IPS DF 4.7 (cell line): ENCODE data around the gene HDAC11.
"Not testable (repeated sequence)": the region's sequence is repeated elsewhere in the genome, so short reads cannot be mapped to it uniquely, and the experiment has no call there.

Source experiments
- DNase-seq: peaks from one replicate; pipeline ENCODE4 v3.0.0-alpha.2; 2013; ENCODE audit warnings: low spot score; ENCODE audit errors: extremely low read depth

The HDAC11 gene

DNA sequence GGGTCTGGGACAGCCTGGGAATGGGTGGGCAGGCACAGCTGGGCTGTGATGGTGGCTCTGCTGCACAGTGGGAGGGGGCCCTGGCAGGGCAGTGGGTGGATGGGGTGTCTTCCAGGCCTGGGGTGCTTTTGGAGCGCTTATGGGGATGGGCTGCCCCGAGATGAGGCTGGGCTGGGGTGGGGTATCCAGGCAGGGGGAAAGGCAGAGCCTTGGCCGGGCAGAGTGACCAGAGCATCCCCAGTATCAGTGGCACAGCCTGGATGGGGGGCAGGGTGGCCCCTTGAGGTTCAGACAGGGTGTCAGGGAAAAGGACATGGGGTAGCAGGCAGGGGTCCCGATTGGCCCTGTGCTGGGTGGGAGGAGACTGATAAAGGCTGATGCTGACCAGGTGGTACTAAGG is 26.6 kb downstream of the HDAC11 start:
- no peak for DNase-seq

DNA sequence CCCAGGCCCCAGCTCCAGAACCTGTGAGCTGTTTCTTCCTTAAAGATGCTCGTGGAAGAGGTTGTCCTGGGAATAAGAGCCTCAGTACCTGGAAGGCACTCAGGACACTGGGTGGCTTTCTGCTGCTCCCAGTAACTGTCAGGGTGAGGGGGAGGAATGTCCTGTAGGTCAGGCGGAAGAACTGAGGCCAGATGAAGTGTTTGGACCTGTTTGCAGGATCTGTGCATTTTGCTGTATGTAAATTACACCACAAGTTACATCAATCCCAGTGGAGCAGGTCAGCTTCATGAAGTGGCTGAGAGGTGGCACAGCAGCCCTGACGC is 27.1 kb downstream of the HDAC11 start:
- DNase-seq: no peak

DNA sequence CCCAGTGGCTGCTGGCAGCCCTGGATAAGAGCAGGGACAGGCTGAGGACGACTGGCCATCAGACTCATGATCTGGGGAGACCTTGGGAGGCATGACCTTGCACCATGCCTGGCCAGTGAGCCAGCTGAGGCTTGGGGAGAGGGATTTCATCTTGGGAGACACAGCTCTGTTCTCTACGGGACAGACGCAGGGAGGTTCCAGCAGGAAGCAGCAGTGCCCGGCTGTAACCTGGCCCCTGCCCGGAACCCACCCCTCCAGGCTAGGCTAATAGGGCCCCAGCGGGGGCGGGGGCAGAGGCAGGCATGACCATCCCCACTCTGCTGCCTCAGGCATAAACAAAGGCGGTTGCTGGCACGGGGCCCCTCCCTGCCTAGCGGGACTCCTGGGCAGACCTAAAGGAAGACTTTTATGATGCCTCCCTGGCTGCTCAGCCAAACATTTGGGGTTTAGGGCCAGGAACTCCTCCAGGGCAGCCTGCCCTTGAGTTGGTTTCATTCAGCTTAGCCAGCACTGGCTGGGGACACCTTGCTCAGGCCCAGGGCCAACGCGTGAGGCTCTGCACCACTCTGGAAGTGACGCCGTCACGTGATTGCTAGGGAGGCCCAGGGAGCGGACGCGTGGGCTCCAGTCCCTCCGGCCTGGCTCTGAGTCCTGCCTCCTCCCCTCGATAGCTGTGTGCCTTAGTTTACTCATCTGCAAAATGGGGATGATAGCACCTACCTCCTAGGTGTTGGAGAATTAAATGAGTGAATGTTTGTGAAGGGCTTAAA is 27.6 kb downstream of the HDAC11 start:
- DNase-seq: no peak

- no peak for DNase-seq
Observed at GRCh38 chr3:13508496-13508895, 28.4 kb downstream of the HDAC11 start.

DNA sequence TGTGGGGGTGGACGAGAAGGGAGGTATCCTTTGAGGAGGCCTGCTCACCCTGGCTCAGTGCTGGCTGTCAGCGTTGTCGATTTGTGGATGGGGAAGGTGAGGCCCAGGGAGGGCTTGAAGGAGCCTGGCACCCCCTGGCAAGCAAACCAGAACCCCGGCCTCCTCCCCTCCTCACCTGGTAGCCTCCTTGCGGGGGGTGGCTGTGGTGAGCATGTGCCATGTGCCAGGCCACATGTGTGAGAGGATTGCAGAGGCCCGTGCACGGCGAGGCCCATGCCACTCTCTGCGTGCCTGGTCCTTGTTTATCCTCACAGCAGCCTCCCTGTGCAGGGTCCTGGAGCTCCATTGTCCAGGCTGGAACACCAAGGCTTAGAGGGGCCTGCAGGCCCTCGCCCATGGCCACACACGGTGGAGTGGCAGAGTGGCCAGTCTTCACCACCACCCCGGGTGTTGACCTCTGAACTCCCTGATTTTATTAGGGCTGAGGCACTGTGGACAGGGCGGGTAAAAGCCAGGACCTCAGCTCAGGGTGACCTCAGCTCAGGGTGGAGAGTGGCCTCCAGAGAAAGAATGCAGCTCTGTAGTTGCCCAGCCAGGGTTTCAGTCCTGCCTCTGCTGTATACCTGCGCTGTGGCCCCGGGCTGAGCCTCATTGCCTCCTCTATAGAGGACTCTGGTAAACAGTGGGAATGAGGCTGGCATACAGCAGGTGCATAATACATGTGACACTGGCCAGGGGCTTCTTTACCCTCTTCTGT is 29.1 kb downstream of the HDAC11 start:
- no peak for DNase-seq

DNA sequence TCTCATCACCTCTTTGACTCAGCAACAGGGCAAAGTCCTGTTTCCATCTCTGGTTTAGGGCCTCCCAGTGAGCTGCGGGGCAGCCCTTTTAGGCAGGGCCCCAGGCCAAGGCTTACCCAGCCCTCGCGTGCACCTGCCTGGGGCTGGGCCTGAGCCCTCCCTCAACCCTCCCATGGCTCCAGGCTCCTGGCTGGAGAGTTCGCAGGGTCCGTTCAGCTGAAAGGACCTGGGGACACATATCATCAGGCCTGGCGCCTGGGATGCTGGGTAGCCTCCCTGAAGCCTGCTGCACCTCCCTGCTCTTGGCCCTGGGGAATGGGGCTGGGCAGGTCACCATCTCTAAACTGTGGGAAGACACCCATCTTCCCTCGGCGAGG is 29.7 kb downstream of the HDAC11 start:
- no peak for DNase-seq

DNA sequence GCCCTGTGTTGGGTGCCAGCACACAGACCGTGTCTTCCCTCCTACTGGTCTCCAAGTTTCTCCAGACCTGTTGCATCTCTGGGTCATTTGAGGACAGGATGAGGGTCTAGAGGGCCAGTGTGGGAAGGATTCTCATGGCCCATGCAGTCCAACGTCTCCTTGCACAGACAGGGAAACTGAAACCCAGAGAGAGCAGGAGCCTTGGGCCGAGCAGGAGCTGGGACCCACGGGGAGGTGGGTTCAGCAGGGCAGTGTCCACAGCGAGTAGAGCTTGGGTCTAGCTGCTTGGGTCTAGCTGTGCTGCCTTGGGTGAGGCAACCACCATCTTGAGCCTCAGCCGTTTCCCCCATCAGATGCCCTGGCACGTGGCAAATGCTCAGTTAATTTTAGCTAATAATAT is 32.3 kb downstream of the HDAC11 start:
- DNase-seq: no peak

GRCh38 chr3:13513051-13513912 is 33.2 kb downstream of the HDAC11 start:
- DNase-seq: no peak

GRCh38 chr3:13513913-13514517 is 33.9 kb downstream of the HDAC11 start:
- no peak for DNase-seq

DNA sequence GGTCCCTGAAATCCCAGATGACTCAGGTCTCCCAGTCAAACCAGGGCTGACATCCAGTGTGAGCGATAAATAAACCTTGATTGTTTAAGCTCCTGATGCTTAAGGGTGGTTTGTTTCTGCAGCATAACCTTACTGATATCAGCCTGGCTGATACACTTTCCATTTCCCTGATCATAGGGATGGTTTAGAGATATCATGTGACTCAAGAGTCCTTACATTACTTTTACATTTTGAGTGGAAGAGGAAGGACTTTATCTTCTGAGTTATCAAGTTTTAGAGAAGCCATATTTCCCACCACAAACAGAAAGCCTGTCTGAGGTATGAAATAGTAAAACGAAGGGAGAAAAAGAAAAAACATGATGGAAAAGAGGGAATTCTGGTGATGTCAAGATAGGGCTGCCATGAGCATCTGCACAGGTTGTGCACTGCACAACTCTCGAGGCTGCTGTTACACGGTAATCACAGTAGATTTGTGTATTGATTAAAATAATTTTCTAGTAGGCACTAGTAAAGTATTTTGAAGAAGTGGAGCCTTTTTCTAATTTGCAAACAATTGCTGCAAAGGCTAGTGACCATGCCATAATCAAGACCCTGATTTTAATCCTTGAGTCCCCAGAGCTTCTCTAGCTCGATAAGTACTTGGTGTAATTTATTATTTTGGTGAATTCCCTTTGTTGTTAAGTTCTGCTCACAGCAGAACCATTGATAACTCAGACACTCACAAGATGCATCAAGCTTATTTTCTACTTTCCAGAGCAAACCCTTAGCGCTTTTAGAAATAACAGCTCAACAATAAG is 34.7 kb downstream of the HDAC11 start:
- no peak for DNase-seq

GRCh38 chr3:13515786-13516759 is 36.0 kb downstream of the HDAC11 start:
- no peak for DNase-seq

GRCh38 chr3:13516760-13517135 is 36.6 kb downstream of the HDAC11 start:
- no peak for DNase-seq

GRCh38 chr3:13517253-13517977 is 37.3 kb downstream of the HDAC11 start:
- DNase-seq: no peak

DNA sequence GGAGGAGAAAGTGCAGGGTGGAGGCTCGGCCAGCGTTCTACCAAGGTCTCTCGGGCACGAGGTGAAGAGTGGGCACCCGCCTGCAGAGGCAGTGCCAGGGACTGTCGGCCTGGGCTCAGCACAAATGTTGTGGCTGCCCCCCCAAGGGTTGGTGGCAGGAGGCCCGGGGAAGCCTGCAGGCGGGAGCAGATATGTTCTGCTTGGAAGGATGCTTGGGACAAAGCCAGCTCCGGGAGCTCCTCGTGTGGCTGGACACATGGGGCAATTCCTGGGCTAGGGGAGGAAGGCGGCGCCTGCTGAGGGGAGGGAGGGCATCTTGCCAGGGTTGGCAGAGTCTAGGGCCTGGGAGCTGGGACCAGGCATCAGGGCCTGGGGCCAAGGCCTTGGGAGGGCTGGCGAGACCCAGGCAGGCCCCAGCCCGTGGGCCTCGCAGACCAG is 38.4 kb downstream of the HDAC11 start:
- DNase-seq: no peak

- no peak for DNase-seq
Observed at GRCh38 chr3:13519006-13519791, 39.1 kb downstream of the HDAC11 start.

DNA sequence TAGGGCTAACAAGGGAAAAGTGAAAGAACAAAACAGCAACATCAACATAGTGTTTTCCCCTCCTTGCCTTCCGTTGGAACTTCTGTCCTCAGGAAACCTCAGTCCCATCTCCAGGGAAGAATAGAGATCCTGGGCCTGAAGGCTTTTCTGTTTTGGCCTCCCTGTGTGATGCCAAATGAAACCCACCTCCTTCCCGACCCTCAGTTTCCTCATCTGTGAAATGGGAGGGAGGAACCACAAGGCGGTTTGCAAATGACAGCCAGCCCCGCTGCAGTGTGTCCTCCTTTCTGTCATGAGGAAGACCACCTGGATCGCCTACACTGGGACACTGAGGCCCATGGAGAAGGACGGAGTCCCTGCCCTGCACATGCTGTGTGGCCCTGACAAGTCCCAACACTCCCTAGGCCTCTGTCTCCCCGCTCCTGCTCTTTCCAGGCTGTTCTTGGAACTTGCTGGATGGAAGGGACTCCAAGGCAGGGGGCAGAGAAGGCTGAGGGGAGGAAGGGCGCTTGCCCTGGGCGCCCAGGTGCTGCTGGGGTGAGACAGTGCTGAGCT is 40.3 kb downstream of the HDAC11 start:
- no peak for DNase-seq

DNA sequence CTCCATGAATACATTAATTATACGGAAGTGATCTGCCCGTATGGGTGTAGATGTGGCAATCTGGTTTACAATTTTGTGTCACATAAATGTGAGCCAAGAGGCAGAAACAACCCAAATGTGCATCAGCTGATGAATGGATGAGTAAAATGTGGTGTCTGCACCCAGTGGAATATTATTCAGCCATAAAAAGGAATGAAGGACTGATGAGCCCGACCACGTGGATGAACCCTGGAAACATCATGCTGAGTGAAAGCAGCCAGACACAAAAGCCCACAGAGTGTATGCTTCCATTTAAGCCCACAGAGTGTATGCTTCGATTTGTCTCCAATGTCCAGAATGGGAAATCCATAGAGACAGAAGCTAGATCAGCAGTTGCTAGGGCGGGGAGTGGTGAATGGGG is 41.2 kb downstream of the HDAC11 start:
- DNase-seq: no peak

DNA sequence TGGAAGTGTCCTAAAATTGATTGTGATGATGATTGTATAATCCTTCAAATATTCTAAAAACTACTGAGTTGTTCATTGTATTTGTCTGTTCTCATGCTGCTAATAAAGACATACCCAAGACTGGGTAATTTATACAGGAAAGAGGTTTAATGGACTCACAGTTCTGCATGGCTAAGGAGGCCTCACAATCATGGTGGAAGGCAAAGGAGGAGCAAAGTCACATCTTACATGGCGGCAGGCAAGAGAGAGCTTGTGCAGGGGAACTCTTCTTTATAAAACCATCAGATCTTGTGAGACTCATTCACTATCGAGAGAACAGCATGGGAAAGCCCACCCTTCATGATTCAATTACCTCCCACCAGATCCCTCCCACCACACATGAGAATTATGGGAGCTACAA is 41.6 kb downstream of the HDAC11 start:
- DNase-seq: not testable (repeated sequence)
